ENCODE measurements around the gene OSR1. TPM values are rescaled to one million over a fixed set of nuclear protein-coding genes. Genes with fewer than 3 reads are reported as not detected.

Gene OSR1
- total RNA-seq, 1 donor from 2014 or later: 10.4 TPM

- no peaks in the 10 kb centered on the region for H3K9me3 ChIP-seq (ENCODE audit: control insufficient read depth in 3 of 3, low read length in 3 of 3)
- peaks cover 3 to 6% (median 6%) of the 10 kb centered on the region in 3 donors for H3K4me1 ChIP-seq (ENCODE audit: control insufficient read depth in 3 of 3, insufficient read depth in 3 of 3, low read length in 3 of 3)
- no peak overlapping the region for H3K9ac ChIP-seq (ENCODE audit: low read depth in 1 of 3, low read length in 3 of 3)
- no peak overlapping the region for H3K4me3 ChIP-seq (ENCODE audit: low read length in 3 of 3)
- H3K27ac ChIP-seq (ENCODE audit: low read depth, low read length): no peak overlapping the region
- peaks cover 0 to 5% (median 0%) of the 10 kb centered on the region in 3 donors for H3K36me3 ChIP-seq (ENCODE audit: control insufficient read depth in 3 of 3, insufficient read depth in 3 of 3, low read length in 3 of 3)
- no peaks in the 10 kb centered on the region for H3K27me3 ChIP-seq (ENCODE audit: control insufficient read depth in 3 of 3, insufficient read depth in 3 of 3, low read length in 3 of 3)
Observed at GRCh38 chr2:19337742-19338141, 20.7 kb downstream of the OSR1 start.

- H3K4me1 ChIP-seq (ENCODE audit: control insufficient read depth in 3 of 3, insufficient read depth in 3 of 3, low read length in 3 of 3): peaks cover 3 to 6% (median 6%) of the 10 kb centered on the region in 3 donors
- H3K27me3 ChIP-seq (ENCODE audit: control insufficient read depth in 3 of 3, insufficient read depth in 3 of 3, low read length in 3 of 3): no peaks in the 10 kb centered on the region
- H3K36me3 ChIP-seq (ENCODE audit: control insufficient read depth in 3 of 3, insufficient read depth in 3 of 3, low read length in 3 of 3): peaks cover 0 to 5% (median 0%) of the 10 kb centered on the region in 3 donors
- H3K9me3 ChIP-seq (ENCODE audit: control insufficient read depth in 3 of 3, low read length in 3 of 3): no peaks in the 10 kb centered on the region
- H3K9ac ChIP-seq (ENCODE audit: low read depth in 1 of 3, low read length in 3 of 3): no peak overlapping the region
- H3K27ac ChIP-seq (ENCODE audit: low read depth, low read length): no peak overlapping the region
- no peak overlapping the region for H3K4me3 ChIP-seq (ENCODE audit: low read length in 3 of 3)
Observed at GRCh38 chr2:19337202-19337601, 21.2 kb downstream of the OSR1 start.

GRCh38 chr2:19336781-19337180, 21.6 kb downstream of the OSR1 start:
- H3K27me3 ChIP-seq (ENCODE audit: control insufficient read depth in 3 of 3, insufficient read depth in 3 of 3, low read length in 3 of 3): no peaks in the 10 kb centered on the region
- H3K27ac ChIP-seq (ENCODE audit: low read depth, low read length): no peak overlapping the region

GRCh38 chr2:19332503-19332902, 25.9 kb downstream of the OSR1 start:
- no peaks in the 10 kb centered on the region for H3K9me3 ChIP-seq (ENCODE audit: control insufficient read depth in 3 of 3, low read length in 3 of 3)
- H3K27ac ChIP-seq (ENCODE audit: low read depth, low read length): no peak overlapping the region
- no peaks in the 10 kb centered on the region for H3K36me3 ChIP-seq (ENCODE audit: control insufficient read depth in 3 of 3, insufficient read depth in 3 of 3, low read length in 3 of 3)
- no peak overlapping the region for H3K9ac ChIP-seq (ENCODE audit: low read depth in 1 of 3, low read length in 3 of 3)
- H3K4me1 ChIP-seq (ENCODE audit: control insufficient read depth in 3 of 3, insufficient read depth in 3 of 3, low read length in 3 of 3): peaks cover 3 to 6% (median 6%) of the 10 kb centered on the region in 3 donors
- H3K27me3 ChIP-seq (ENCODE audit: control insufficient read depth in 3 of 3, insufficient read depth in 3 of 3, low read length in 3 of 3): no peaks in the 10 kb centered on the region
- H3K4me3 ChIP-seq (ENCODE audit: low read length in 3 of 3): no peak overlapping the region

More at GRCh38 chr2:19336781-19337180, 21.6 kb downstream of the OSR1 start:
- Histone ChIP-seq H3K4me1 (ENCODE audit: control insufficient read depth in 3 of 3, insufficient read depth in 3 of 3, low read length in 3 of 3) (peaks cover 3 to 6% (median 6%) of the 10 kb centered on the region in 3 donors), H3K36me3 (ENCODE audit: control insufficient read depth in 3 of 3, insufficient read depth in 3 of 3, low read length in 3 of 3) (peaks cover 0 to 5% (median 0%) of the 10 kb centered on the region in 3 donors), H3K9ac (ENCODE audit: low read depth in 1 of 3, low read length in 3 of 3) (no peak overlapping the region), H3K9me3 (ENCODE audit: control insufficient read depth in 3 of 3, low read length in 3 of 3) (no peaks in the 10 kb centered on the region), H3K4me3 (ENCODE audit: low read length in 3 of 3) (no peak overlapping the region)

GRCh38 chr2:19331450-19331849, 27.0 kb downstream of the OSR1 start:
- Histone ChIP-seq H3K4me3 (ENCODE audit: low read length in 3 of 3) (no peak overlapping the region), H3K4me1 (ENCODE audit: control insufficient read depth in 3 of 3, insufficient read depth in 3 of 3, low read length in 3 of 3) (peaks cover 0 to 2% (median 0%) of the 10 kb centered on the region in 3 donors), H3K27me3 (ENCODE audit: control insufficient read depth in 3 of 3, insufficient read depth in 3 of 3, low read length in 3 of 3) (no peaks in the 10 kb centered on the region), H3K27ac (ENCODE audit: low read depth, low read length) (no peak overlapping the region), H3K9me3 (ENCODE audit: control insufficient read depth in 3 of 3, low read length in 3 of 3) (no peaks in the 10 kb centered on the region), H3K36me3 (ENCODE audit: control insufficient read depth in 3 of 3, insufficient read depth in 3 of 3, low read length in 3 of 3) (no peaks in the 10 kb centered on the region), H3K9ac (ENCODE audit: low read depth in 1 of 3, low read length in 3 of 3) (no peak overlapping the region)

GRCh38 chr2:19330436-19330835, 28.0 kb downstream of the OSR1 start:
- H3K27ac ChIP-seq (ENCODE audit: low read depth, low read length): no peak overlapping the region
- no peak overlapping the region for H3K9ac ChIP-seq (ENCODE audit: low read depth in 1 of 3, low read length in 3 of 3)
- peaks cover 0 to under 1% (median 0%) of the 10 kb centered on the region in 3 donors for H3K4me1 ChIP-seq (ENCODE audit: control insufficient read depth in 3 of 3, insufficient read depth in 3 of 3, low read length in 3 of 3)
- H3K4me3 ChIP-seq (ENCODE audit: low read length in 3 of 3): no peak overlapping the region
- no peaks in the 10 kb centered on the region for H3K27me3 ChIP-seq (ENCODE audit: control insufficient read depth in 3 of 3, insufficient read depth in 3 of 3, low read length in 3 of 3)
- no peaks in the 10 kb centered on the region for H3K36me3 ChIP-seq (ENCODE audit: control insufficient read depth in 3 of 3, insufficient read depth in 3 of 3, low read length in 3 of 3)
- H3K9me3 ChIP-seq (ENCODE audit: control insufficient read depth in 3 of 3, low read length in 3 of 3): no peaks in the 10 kb centered on the region

GRCh38 chr2:19329445-19329844, 29.0 kb downstream of the OSR1 start:
- Histone ChIP-seq H3K4me1 (ENCODE audit: control insufficient read depth in 3 of 3, insufficient read depth in 3 of 3, low read length in 3 of 3) (no peaks in the 10 kb centered on the region), H3K36me3 (ENCODE audit: control insufficient read depth in 3 of 3, insufficient read depth in 3 of 3, low read length in 3 of 3) (no peaks in the 10 kb centered on the region), H3K27me3 (ENCODE audit: control insufficient read depth in 3 of 3, insufficient read depth in 3 of 3, low read length in 3 of 3) (no peaks in the 10 kb centered on the region), H3K4me3 (ENCODE audit: low read length in 3 of 3) (no peak overlapping the region), H3K9ac (ENCODE audit: low read depth in 1 of 3, low read length in 3 of 3) (no peak overlapping the region), H3K27ac (ENCODE audit: low read depth, low read length) (no peak overlapping the region), H3K9me3 (ENCODE audit: control insufficient read depth in 3 of 3, low read length in 3 of 3) (no peaks in the 10 kb centered on the region)

GRCh38 chr2:19327496-19327895, 30.9 kb downstream of the OSR1 start:
- no peak overlapping the region for H3K4me3 ChIP-seq (ENCODE audit: low read length in 3 of 3)
- H3K27ac ChIP-seq (ENCODE audit: low read depth, low read length): no peak overlapping the region
- no peak overlapping the region for H3K9ac ChIP-seq (ENCODE audit: low read depth in 1 of 3, low read length in 3 of 3)
- no peaks in the 10 kb centered on the region for H3K9me3 ChIP-seq (ENCODE audit: control insufficient read depth in 3 of 3, low read length in 3 of 3)
- no peaks in the 10 kb centered on the region for H3K4me1 ChIP-seq (ENCODE audit: control insufficient read depth in 3 of 3, insufficient read depth in 3 of 3, low read length in 3 of 3)
- no peaks in the 10 kb centered on the region for H3K27me3 ChIP-seq (ENCODE audit: control insufficient read depth in 3 of 3, insufficient read depth in 3 of 3, low read length in 3 of 3)
- no peaks in the 10 kb centered on the region for H3K36me3 ChIP-seq (ENCODE audit: control insufficient read depth in 3 of 3, insufficient read depth in 3 of 3, low read length in 3 of 3)

- no peaks in the 10 kb centered on the region for H3K27me3 ChIP-seq (ENCODE audit: control insufficient read depth in 3 of 3, insufficient read depth in 3 of 3, low read length in 3 of 3)
- no peaks in the 10 kb centered on the region for H3K9me3 ChIP-seq (ENCODE audit: control insufficient read depth in 3 of 3, low read length in 3 of 3)
- H3K4me3 ChIP-seq (ENCODE audit: low read length in 3 of 3): no peak overlapping the region
- no peak overlapping the region for H3K9ac ChIP-seq (ENCODE audit: low read depth in 1 of 3, low read length in 3 of 3)
- H3K4me1 ChIP-seq (ENCODE audit: control insufficient read depth in 3 of 3, insufficient read depth in 3 of 3, low read length in 3 of 3): no peaks in the 10 kb centered on the region
- no peak overlapping the region for H3K27ac ChIP-seq (ENCODE audit: low read depth, low read length)
- no peaks in the 10 kb centered on the region for H3K36me3 ChIP-seq (ENCODE audit: control insufficient read depth in 3 of 3, insufficient read depth in 3 of 3, low read length in 3 of 3)
Observed at GRCh38 chr2:19321946-19322345, 36.5 kb downstream of the OSR1 start.

- Histone ChIP-seq H3K27me3 (ENCODE audit: control insufficient read depth in 3 of 3, insufficient read depth in 3 of 3, low read length in 3 of 3) (no peaks in the 10 kb centered on the region), H3K9ac (ENCODE audit: low read depth in 1 of 3, low read length in 3 of 3) (no peak overlapping the region), H3K27ac (ENCODE audit: low read depth, low read length) (no peak overlapping the region), H3K36me3 (ENCODE audit: control insufficient read depth in 3 of 3, insufficient read depth in 3 of 3, low read length in 3 of 3) (no peaks in the 10 kb centered on the region), H3K9me3 (ENCODE audit: control insufficient read depth in 3 of 3, low read length in 3 of 3) (no peaks in the 10 kb centered on the region), H3K4me1 (ENCODE audit: control insufficient read depth in 3 of 3, insufficient read depth in 3 of 3, low read length in 3 of 3) (no peaks in the 10 kb centered on the region), H3K4me3 (ENCODE audit: low read length in 3 of 3) (no peak overlapping the region)
Observed at GRCh38 chr2:19320813-19321212, 37.6 kb downstream of the OSR1 start.

- Histone ChIP-seq H3K36me3 (ENCODE audit: control insufficient read depth in 3 of 3, insufficient read depth in 3 of 3, low read length in 3 of 3) (no peaks in the 10 kb centered on the region), H3K9ac (ENCODE audit: low read depth in 1 of 3, low read length in 3 of 3) (no peak overlapping the region), H3K4me3 (ENCODE audit: low read length in 3 of 3) (no peak overlapping the region), H3K27ac (ENCODE audit: low read depth, low read length) (no peak overlapping the region), H3K9me3 (ENCODE audit: control insufficient read depth in 3 of 3, low read length in 3 of 3) (no peaks in the 10 kb centered on the region), H3K27me3 (ENCODE audit: control insufficient read depth in 3 of 3, insufficient read depth in 3 of 3, low read length in 3 of 3) (no peaks in the 10 kb centered on the region), H3K4me1 (ENCODE audit: control insufficient read depth in 3 of 3, insufficient read depth in 3 of 3, low read length in 3 of 3) (no peaks in the 10 kb centered on the region)
Observed at GRCh38 chr2:19319698-19320097, 38.7 kb downstream of the OSR1 start.
